ENCODE results near the gene NFU1. TPM values are rescaled to one million over a fixed set of nuclear protein-coding genes. Genes with fewer than 3 reads are reported as not detected.

NFU1 gene
- total RNA-seq, 1 donor from 2014 or later = 117 TPM

GRCh38 chr2:69385443-69386151 is 51.6 kb downstream of the NFU1 start:
- TF ChIP-seq, protein P1, sequence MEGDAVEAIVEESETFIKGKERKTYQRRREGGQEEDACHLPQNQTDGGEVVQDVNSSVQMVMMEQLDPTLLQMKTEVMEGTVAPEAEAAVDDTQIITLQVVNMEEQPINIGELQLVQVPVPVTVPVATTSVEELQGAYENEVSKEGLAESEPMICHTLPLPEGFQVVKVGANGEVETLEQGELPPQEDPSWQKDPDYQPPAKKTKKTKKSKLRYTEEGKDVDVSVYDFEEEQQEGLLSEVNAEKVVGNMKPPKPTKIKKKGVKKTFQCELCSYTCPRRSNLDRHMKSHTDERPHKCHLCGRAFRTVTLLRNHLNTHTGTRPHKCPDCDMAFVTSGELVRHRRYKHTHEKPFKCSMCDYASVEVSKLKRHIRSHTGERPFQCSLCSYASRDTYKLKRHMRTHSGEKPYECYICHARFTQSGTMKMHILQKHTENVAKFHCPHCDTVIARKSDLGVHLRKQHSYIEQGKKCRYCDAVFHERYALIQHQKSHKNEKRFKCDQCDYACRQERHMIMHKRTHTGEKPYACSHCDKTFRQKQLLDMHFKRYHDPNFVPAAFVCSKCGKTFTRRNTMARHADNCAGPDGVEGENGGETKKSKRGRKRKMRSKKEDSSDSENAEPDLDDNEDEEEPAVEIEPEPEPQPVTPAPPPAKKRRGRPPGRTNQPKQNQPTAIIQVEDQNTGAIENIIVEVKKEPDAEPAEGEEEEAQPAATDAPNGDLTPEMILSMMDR (IDR thresholded peaks at IDR 0.05; ENCODE audit: borderline replicate concordance) = no peak
- H3K4me1 ChIP-seq = peaks cover 49% of the 10 kb centered on the region
- no peaks in the 10 kb centered on the region for H3K27me3 ChIP-seq (ENCODE audit: low read depth)
- peak overlapping the region; percentile 92 for H3K4me3 ChIP-seq
- DNase-seq = no peak
- H3K9me3 ChIP-seq (replicated peaks) = no peaks in the 10 kb centered on the region
- no peaks in the 10 kb centered on the region for H3K36me3 ChIP-seq
- intact Hi-C loops (cut with micrococcal nuclease) = no loop called here
- peak overlapping the region; percentile 84 for H3K27ac ChIP-seq (replicated peaks)

- peaks cover 49% of the 10 kb centered on the region for H3K4me1 ChIP-seq
- no peaks in the 10 kb centered on the region for H3K9me3 ChIP-seq (replicated peaks)
- H3K27ac ChIP-seq (replicated peaks) = no peak overlapping the region
- intact Hi-C loops (cut with micrococcal nuclease) = no loop called here
- DNase-seq = no peak
- TF ChIP-seq, protein P1 (IDR thresholded peaks at IDR 0.05; ENCODE audit: borderline replicate concordance) = no peak
- no peaks in the 10 kb centered on the region for H3K36me3 ChIP-seq
- H3K4me3 ChIP-seq = no peak overlapping the region
- no peaks in the 10 kb centered on the region for H3K27me3 ChIP-seq (ENCODE audit: low read depth)
Measured at GRCh38 chr2:69384618-69385081, 52.6 kb downstream of the NFU1 start.

GRCh38 chr2:69383176-69383812 is 53.9 kb downstream of the NFU1 start:
- peaks cover 49% of the 10 kb centered on the region for H3K4me1 ChIP-seq
- H3K36me3 ChIP-seq = no peaks in the 10 kb centered on the region
- no peaks in the 10 kb centered on the region for H3K9me3 ChIP-seq (replicated peaks)
- no peaks in the 10 kb centered on the region for H3K27me3 ChIP-seq (ENCODE audit: low read depth)
- intact Hi-C loops (cut with micrococcal nuclease) = no loop called here
- no peak for DNase-seq
- TF ChIP-seq, protein P1 (IDR thresholded peaks at IDR 0.05; ENCODE audit: borderline replicate concordance) = no peak
- no peak overlapping the region for H3K27ac ChIP-seq (replicated peaks)
- no peak overlapping the region for H3K4me3 ChIP-seq

- no peak for DNase-seq
- peaks cover 46% of the 10 kb centered on the region for H3K4me1 ChIP-seq
- H3K9me3 ChIP-seq (replicated peaks) = no peaks in the 10 kb centered on the region
- H3K27me3 ChIP-seq (ENCODE audit: low read depth) = no peaks in the 10 kb centered on the region
- intact Hi-C loops (cut with micrococcal nuclease) = no loop called here
- H3K36me3 ChIP-seq = no peaks in the 10 kb centered on the region
- TF ChIP-seq, protein P1 (IDR thresholded peaks at IDR 0.05; ENCODE audit: borderline replicate concordance) = no peak
- H3K27ac ChIP-seq (replicated peaks) = no peak overlapping the region
- no peak overlapping the region for H3K4me3 ChIP-seq
Measured at GRCh38 chr2:69382547-69382946, 54.7 kb downstream of the NFU1 start.

DNA sequence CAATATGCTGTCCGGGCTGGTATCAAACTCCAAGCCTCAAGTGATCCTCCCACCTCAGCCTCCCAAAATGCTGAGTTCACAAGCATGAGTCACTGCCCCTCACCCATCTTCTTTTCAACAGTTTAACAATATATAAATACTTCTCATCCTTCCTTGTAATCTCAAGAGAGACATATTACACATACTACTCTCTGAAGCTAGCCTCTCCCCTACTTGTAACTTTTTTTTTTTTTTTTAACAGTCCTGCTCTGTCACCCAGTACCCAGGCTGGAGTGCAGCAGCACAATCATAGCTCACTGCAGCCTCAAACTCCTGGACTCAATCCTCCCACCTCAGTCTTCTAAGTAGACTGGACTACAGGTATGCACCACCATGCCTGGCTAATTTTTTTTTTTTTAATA is 55.9 kb downstream of the NFU1 start:
- Histone ChIP-seq H3K36me3 (no peaks in the 10 kb centered on the region), H3K4me3 (no peak overlapping the region), H3K9me3 (replicated peaks) (no peaks in the 10 kb centered on the region), H3K27ac (replicated peaks) (no peak overlapping the region), H3K27me3 (ENCODE audit: low read depth) (no peaks in the 10 kb centered on the region), H3K4me1 (peaks cover 38% of the 10 kb centered on the region)
- intact Hi-C loops (cut with micrococcal nuclease) = no loop called here
- DNase-seq = no peak
- TF ChIP-seq, protein P1 (IDR thresholded peaks at IDR 0.05; ENCODE audit: borderline replicate concordance) = no peak

All from left ventricle myocardium inferior (tissue), 1 donor.